Fibroblast of the conjunctiva (primary cell): ENCODE measurements around the gene PRM1.
"Not testable (repeated sequence)": the region's sequence is repeated elsewhere in the genome, so short reads cannot be mapped to it uniquely, and the experiment has no call there.

Experiments
- DNase-seq: peaks from one replicate; pipeline ENCODE4 v3.0.0-alpha.2; 2010; ENCODE audit warnings: low read depth

PRM1 gene

GRCh38 chr16:11314309-11314894, 33.3 kb upstream of the PRM1 start:
- no peak for DNase-seq

GRCh38 chr16:11313493-11314308, 32.6 kb upstream of the PRM1 start:
- DNase-seq: no peak

- no peak for DNase-seq
Measured at GRCh38 chr16:11312718-11313492, 31.8 kb upstream of the PRM1 start.

- no peak for DNase-seq
Measured at GRCh38 chr16:11310997-11311561, 29.9 kb upstream of the PRM1 start.

- DNase-seq: no peak
Measured at GRCh38 chr16:11310634-11310977, 29.5 kb upstream of the PRM1 start.

GRCh38 chr16:11309895-11310633, 28.9 kb upstream of the PRM1 start:
- DNase-seq: no peak

- DNase-seq: no peak
Measured at GRCh38 chr16:11308493-11309283, 27.6 kb upstream of the PRM1 start.

- no peak for DNase-seq
Measured at GRCh38 chr16:11307639-11308492, 26.7 kb upstream of the PRM1 start.

GRCh38 chr16:11306997-11307638, 26.0 kb upstream of the PRM1 start:
- no peak for DNase-seq

GRCh38 chr16:11306381-11306780, 25.3 kb upstream of the PRM1 start:
- no peak for DNase-seq

GRCh38 chr16:11303405-11304138, 22.4 kb upstream of the PRM1 start:
- DNase-seq: no peak

- no peak for DNase-seq
Measured at GRCh38 chr16:11302977-11303376, 21.8 kb upstream of the PRM1 start.

GRCh38 chr16:11301645-11302501, 20.7 kb upstream of the PRM1 start:
- no peak for DNase-seq

- DNase-seq: no peak
Measured at GRCh38 chr16:11300560-11300892, 19.4 kb upstream of the PRM1 start.

- no peak for DNase-seq
Measured at GRCh38 chr16:11299865-11300559, 18.9 kb upstream of the PRM1 start.

GRCh38 chr16:11298950-11299547, 17.9 kb upstream of the PRM1 start:
- DNase-seq: not testable (repeated sequence)
